ENCODE measurements around the gene SHMT2. TPM values are rescaled to one million over a fixed set of nuclear protein-coding genes. Genes with fewer than 3 reads are reported as not detected.

The SHMT2 gene
- total and polyA plus RNA-seq, 2 of the 13 experiments (the other 11 are each of a cell fraction or from before 2014, with no cell fraction given) = 181 to 393 TPM

DNA sequence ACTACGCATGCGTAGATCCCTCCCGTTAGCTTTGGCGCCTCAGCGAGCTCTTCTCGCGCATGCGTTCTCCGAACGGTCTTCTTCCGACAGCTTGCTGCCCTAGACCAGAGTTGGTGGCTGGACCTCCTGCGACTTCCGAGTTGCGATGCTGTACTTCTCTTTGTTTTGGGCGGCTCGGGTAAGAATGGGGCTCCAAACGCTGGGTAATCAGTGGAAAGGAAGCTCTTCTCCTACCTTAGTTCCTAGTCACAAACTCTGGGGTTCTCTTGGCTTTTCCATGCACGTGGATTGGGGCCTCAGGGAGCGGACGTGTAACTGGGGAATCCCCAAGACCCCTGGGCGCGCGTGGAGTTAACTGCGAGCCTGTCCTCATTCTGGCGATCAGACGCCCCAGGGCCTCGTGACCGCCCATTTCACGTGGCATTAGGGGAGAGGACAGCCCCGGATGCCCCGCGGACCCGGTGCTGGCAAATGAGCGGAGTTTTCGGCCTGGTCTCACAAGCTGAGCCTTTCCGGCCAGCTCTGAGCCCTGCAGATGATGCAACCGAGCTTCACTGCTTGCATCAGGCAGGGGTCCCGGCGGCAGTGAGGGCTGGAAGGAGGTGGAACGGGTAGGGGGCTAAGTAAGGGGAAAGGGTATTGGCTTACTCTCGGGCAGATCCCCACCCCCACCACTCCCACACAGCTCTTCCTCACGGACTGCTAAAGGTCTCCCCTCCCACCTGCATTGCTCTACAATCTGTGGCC, at the start of gene SHMT2 (continued):
- TF ChIP-seq, protein P1, sequence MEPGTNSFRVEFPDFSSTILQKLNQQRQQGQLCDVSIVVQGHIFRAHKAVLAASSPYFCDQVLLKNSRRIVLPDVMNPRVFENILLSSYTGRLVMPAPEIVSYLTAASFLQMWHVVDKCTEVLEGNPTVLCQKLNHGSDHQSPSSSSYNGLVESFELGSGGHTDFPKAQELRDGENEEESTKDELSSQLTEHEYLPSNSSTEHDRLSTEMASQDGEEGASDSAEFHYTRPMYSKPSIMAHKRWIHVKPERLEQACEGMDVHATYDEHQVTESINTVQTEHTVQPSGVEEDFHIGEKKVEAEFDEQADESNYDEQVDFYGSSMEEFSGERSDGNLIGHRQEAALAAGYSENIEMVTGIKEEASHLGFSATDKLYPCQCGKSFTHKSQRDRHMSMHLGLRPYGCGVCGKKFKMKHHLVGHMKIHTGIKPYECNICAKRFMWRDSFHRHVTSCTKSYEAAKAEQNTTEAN (CRISPR knock-in tag; conservative IDR thresholded peaks at IDR 0.05) = peak; percentile 25; the same call in 1 of the 2 replicates
- TF ChIP-seq ASH2L (IDR thresholded peaks at IDR 0.05; ENCODE audit: insufficient read length, low read depth, low read length) = peak; percentile 60
- no peak for TF ChIP-seq ZNF549 (CRISPR knock-in tag; IDR thresholded peaks at IDR 0.05)
- TF ChIP-seq, protein P2, sequence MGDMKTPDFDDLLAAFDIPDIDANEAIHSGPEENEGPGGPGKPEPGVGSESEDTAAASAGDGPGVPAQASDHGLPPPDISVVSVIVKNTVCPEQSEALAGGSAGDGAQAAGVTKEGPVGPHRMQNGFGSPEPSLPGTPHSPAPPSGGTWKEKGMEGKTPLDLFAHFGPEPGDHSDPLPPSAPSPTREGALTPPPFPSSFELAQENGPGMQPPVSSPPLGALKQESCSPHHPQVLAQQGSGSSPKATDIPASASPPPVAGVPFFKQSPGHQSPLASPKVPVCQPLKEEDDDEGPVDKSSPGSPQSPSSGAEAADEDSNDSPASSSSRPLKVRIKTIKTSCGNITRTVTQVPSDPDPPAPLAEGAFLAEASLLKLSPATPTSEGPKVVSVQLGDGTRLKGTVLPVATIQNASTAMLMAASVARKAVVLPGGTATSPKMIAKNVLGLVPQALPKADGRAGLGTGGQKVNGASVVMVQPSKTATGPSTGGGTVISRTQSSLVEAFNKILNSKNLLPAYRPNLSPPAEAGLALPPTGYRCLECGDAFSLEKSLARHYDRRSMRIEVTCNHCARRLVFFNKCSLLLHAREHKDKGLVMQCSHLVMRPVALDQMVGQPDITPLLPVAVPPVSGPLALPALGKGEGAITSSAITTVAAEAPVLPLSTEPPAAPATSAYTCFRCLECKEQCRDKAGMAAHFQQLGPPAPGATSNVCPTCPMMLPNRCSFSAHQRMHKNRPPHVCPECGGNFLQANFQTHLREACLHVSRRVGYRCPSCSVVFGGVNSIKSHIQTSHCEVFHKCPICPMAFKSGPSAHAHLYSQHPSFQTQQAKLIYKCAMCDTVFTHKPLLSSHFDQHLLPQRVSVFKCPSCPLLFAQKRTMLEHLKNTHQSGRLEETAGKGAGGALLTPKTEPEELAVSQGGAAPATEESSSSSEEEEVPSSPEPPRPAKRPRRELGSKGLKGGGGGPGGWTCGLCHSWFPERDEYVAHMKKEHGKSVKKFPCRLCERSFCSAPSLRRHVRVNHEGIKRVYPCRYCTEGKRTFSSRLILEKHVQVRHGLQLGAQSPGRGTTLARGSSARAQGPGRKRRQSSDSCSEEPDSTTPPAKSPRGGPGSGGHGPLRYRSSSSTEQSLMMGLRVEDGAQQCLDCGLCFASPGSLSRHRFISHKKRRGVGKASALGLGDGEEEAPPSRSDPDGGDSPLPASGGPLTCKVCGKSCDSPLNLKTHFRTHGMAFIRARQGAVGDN (CRISPR knock-in tag; IDR thresholded peaks at IDR 0.05) = peak; percentile 97
- 0 out of 2 replicates have a peak, but pooled peaks have one; percentile 56 for TF ChIP-seq CHCHD3 (CRISPR knock-in tag; IDR thresholded peaks at IDR 0.05)
- peak; percentile 59; the same call in 1 of the 2 replicates for TF ChIP-seq NAIF1 (CRISPR knock-in tag; IDR thresholded peaks at IDR 0.05; ENCODE audit: borderline replicate concordance)
- no peak for TF ChIP-seq PLRG1 (conservative IDR thresholded peaks at IDR 0.05)
- no peak for TF ChIP-seq EHMT2 (IDR thresholded peaks at IDR 0.05; ENCODE audit: borderline replicate concordance, low read depth, low read length)
- peak; percentile 79; the same call in 1 of the 2 replicates for TF ChIP-seq ZBTB38 (CRISPR knock-in tag; IDR thresholded peaks at IDR 0.05)
- TF ChIP-seq FOSL1 (CRISPR knock-in tag; IDR thresholded peaks at IDR 0.05; ENCODE audit: borderline replicate concordance) = no peak
- TF ChIP-seq ZNF7 (CRISPR knock-in tag; IDR thresholded peaks at IDR 0.05) = no peak
- no peak for TF ChIP-seq REXO4 (CRISPR knock-in tag; IDR thresholded peaks at IDR 0.05; ENCODE audit: borderline replicate concordance)
- peak; percentile 32; the same call in 1 of the 2 replicates for TF ChIP-seq ELF1 (CRISPR knock-in tag; IDR thresholded peaks at IDR 0.05)
- TF ChIP-seq KAT7 (CRISPR knock-in tag; IDR thresholded peaks at IDR 0.05; ENCODE audit: borderline replicate concordance) = peak; percentile 80; the same call in 1 of the 2 replicates
- TF ChIP-seq, protein P3, sequence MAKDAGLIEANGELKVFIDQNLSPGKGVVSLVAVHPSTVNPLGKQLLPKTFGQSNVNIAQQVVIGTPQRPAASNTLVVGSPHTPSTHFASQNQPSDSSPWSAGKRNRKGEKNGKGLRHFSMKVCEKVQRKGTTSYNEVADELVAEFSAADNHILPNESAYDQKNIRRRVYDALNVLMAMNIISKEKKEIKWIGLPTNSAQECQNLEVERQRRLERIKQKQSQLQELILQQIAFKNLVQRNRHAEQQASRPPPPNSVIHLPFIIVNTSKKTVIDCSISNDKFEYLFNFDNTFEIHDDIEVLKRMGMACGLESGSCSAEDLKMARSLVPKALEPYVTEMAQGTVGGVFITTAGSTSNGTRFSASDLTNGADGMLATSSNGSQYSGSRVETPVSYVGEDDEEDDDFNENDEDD (CRISPR knock-in tag; IDR thresholded peaks at IDR 0.05; ENCODE audit: borderline replicate concordance) = peak; percentile 63; the same call in 1 of the 2 replicates
- TF ChIP-seq MAFF (IDR thresholded peaks at IDR 0.05; ENCODE audit: low read depth, low read length) = no peak

Measured in HepG2 (cell line).